Measurements from ENCODE around the gene PADI1.

Gene PADI1, protein sequence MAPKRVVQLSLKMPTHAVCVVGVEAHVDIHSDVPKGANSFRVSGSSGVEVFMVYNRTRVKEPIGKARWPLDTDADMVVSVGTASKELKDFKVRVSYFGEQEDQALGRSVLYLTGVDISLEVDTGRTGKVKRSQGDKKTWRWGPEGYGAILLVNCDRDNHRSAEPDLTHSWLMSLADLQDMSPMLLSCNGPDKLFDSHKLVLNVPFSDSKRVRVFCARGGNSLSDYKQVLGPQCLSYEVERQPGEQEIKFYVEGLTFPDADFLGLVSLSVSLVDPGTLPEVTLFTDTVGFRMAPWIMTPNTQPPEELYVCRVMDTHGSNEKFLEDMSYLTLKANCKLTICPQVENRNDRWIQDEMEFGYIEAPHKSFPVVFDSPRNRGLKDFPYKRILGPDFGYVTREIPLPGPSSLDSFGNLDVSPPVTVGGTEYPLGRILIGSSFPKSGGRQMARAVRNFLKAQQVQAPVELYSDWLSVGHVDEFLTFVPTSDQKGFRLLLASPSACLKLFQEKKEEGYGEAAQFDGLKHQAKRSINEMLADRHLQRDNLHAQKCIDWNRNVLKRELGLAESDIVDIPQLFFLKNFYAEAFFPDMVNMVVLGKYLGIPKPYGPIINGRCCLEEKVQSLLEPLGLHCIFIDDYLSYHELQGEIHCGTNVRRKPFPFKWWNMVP

DNA sequence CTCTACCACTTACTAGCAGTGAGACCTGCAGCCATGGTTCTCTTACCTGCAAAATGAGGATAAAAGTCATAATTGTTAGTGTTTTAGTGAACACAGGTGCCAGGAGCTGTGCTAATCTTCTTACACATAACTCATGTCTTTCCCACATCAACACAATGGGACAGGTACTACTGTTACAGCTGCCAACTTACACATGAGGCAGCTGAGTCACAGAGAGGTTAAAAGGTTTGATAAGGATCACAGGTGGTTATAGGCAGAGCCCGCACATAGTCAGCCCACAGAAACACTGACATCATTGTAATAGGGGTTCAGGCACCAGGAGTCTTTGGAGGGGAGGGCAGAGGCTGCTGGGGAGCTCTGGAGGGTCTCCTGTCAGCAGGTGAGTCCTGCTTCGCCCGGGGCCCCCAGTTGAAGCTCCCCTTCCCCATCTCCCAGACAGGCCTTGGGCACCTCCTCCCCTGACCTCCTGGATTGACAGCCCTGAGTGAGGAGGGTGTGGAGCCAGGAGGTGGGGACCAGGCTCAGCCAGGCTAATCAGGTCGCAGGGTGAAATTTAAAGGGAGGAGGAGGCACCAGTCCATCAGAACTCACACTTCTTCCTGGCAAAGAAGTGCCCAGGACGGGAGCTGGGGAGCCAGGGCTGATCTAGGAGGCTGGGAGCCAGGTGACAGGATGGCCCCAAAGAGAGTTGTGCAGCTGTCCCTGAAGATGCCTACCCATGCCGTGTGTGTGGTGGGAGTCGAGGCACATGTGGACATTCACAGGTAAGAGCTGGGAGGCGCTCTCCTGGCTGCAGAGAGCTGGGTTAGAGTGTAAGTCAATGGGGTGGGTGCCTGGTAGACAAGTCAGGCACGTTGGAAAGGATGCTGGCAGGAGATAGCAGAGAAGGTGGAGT lies at the start of gene PADI1:
TSS of gene PADI1 (plus strand) at position 583 of the 895 bp plus-strand sequence. CDS start at position 673, 90 bp downstream.
- Histone ChIP-seq H3K36me3 (ENCODE audit: control insufficient read depth, insufficient read depth, low read length, severe bottlenecking) (no peaks in the 10 kb centered on the region), H3K4me1 (ENCODE audit: control insufficient read depth, insufficient read depth, low read length) (no peaks in the 10 kb centered on the region), H3K9me3 (ENCODE audit: control insufficient read depth, low read length) (no peaks in the 10 kb centered on the region), H3K9ac (ENCODE audit: low read length) (no peak within 1 kb of the TSS), H3K4me3 (ENCODE audit: low read length) (no peak within 1 kb of the TSS), H3K27me3 (replicated peaks; ENCODE audit: control insufficient read depth, insufficient read depth, low read length) (peaks cover 70% of the 10 kb centered on the region)
- no peak for DNase-seq (ENCODE audit: low read depth)

- H3K9me3 ChIP-seq (ENCODE audit: control insufficient read depth, low read length), result peaks cover 44% of the 10 kb centered on the region
- peaks cover 20% of the 10 kb centered on the region for H3K27me3 ChIP-seq (replicated peaks; ENCODE audit: control insufficient read depth, insufficient read depth, low read length)
- no peak overlapping the region for H3K9ac ChIP-seq (ENCODE audit: low read length)
- H3K4me3 ChIP-seq (ENCODE audit: low read length), result no peak overlapping the region
- no peak for DNase-seq (ENCODE audit: low read depth)
- no peaks in the 10 kb centered on the region for H3K4me1 ChIP-seq (ENCODE audit: control insufficient read depth, insufficient read depth, low read length)
- no peaks in the 10 kb centered on the region for H3K36me3 ChIP-seq (ENCODE audit: control insufficient read depth, insufficient read depth, low read length, severe bottlenecking)
These were observed 49.5 kb upstream of the PADI1 start for GRCh38 chr1:17155257-17155920.

- no peak for DNase-seq (ENCODE audit: low read depth)
- Histone ChIP-seq H3K9ac (ENCODE audit: low read length) (no peak overlapping the region), H3K4me3 (ENCODE audit: low read length) (no peak overlapping the region)
These were observed 48.8 kb upstream of the PADI1 start for GRCh38 chr1:17156108-17156507.

DNA sequence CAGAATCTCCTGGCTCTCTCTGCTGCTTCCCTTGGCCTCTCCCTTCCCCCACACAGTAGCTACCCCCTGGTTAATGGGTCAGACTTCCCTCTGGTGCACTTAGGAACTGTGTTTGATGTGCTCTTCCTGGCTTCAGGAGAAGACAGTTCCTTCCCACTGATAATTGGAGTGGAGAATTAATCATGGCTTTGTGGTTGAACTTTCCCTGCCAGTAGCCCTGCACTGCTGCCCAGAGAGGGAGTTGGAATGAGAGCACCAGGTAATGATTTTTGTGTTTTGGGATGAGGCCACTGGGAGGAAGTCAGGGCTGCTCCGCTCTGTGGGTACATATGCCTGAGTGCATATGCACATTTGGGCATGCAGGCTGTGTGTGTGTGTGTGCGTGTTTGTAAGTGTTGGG lies 46.0 kb upstream of the PADI1 start:
- Histone ChIP-seq H3K9ac (ENCODE audit: low read length) (no peak overlapping the region), H3K4me1 (ENCODE audit: control insufficient read depth, insufficient read depth, low read length) (no peaks in the 10 kb centered on the region), H3K36me3 (ENCODE audit: control insufficient read depth, insufficient read depth, low read length, severe bottlenecking) (no peaks in the 10 kb centered on the region), H3K27me3 (replicated peaks; ENCODE audit: control insufficient read depth, insufficient read depth, low read length) (peaks cover 29% of the 10 kb centered on the region), H3K4me3 (ENCODE audit: low read length) (no peak overlapping the region), H3K9me3 (ENCODE audit: control insufficient read depth, low read length) (peaks cover 24% of the 10 kb centered on the region)
- no peak for DNase-seq (ENCODE audit: low read depth)

More at GRCh38 chr1:17156108-17156507, 48.8 kb upstream of the PADI1 start:
- Histone ChIP-seq H3K27me3 (replicated peaks; ENCODE audit: control insufficient read depth, insufficient read depth, low read length) (peaks cover 20% of the 10 kb centered on the region), H3K9me3 (ENCODE audit: control insufficient read depth, low read length) (peaks cover 44% of the 10 kb centered on the region), H3K4me1 (ENCODE audit: control insufficient read depth, insufficient read depth, low read length) (no peaks in the 10 kb centered on the region), H3K36me3 (ENCODE audit: control insufficient read depth, insufficient read depth, low read length, severe bottlenecking) (no peaks in the 10 kb centered on the region)

GRCh38 chr1:17161137-17161740 lies 43.7 kb upstream of the PADI1 start:
- Histone ChIP-seq H3K4me1 (ENCODE audit: control insufficient read depth, insufficient read depth, low read length) (no peaks in the 10 kb centered on the region), H3K27me3 (replicated peaks; ENCODE audit: control insufficient read depth, insufficient read depth, low read length) (peaks cover 37% of the 10 kb centered on the region), H3K4me3 (ENCODE audit: low read length) (no peak overlapping the region), H3K36me3 (ENCODE audit: control insufficient read depth, insufficient read depth, low read length, severe bottlenecking) (no peaks in the 10 kb centered on the region), H3K9me3 (ENCODE audit: control insufficient read depth, low read length) (peaks cover 3% of the 10 kb centered on the region), H3K9ac (ENCODE audit: low read length) (no peak overlapping the region)
- no peak for DNase-seq (ENCODE audit: low read depth)

GRCh38 chr1:17161926-17162800 lies 42.8 kb upstream of the PADI1 start:
- Histone ChIP-seq H3K9ac (ENCODE audit: low read length) (no peak overlapping the region), H3K9me3 (ENCODE audit: control insufficient read depth, low read length) (no peaks in the 10 kb centered on the region), H3K36me3 (ENCODE audit: control insufficient read depth, insufficient read depth, low read length, severe bottlenecking) (no peaks in the 10 kb centered on the region), H3K4me3 (ENCODE audit: low read length) (no peak overlapping the region), H3K4me1 (ENCODE audit: control insufficient read depth, insufficient read depth, low read length) (no peaks in the 10 kb centered on the region), H3K27me3 (replicated peaks; ENCODE audit: control insufficient read depth, insufficient read depth, low read length) (peaks cover 37% of the 10 kb centered on the region)
- DNase-seq (ENCODE audit: low read depth), result no peak

DNA sequence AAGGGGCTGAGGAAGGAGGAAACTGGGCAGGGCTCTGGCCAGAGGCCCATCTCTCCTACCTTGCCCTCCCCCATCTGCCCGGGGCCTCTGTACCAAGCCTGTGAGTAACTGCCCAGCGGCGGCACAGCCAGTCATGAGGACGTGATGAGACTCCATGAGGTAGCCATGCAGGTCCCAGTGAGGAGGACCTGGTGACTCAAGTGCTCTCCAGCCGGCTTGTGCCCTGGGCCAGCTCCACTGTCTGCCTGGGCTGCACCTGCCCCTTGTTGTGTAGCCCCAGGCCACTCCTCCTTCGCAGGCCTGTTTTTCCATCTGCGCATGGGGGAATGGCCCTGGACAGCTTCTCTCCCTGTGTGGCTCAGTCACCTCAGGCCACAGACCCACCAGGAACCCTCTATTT lies 42.0 kb upstream of the PADI1 start:
- H3K4me3 ChIP-seq (ENCODE audit: low read length), result no peak overlapping the region
- no peak overlapping the region for H3K9ac ChIP-seq (ENCODE audit: low read length)
- H3K9me3 ChIP-seq (ENCODE audit: control insufficient read depth, low read length), result no peaks in the 10 kb centered on the region
- peaks cover 37% of the 10 kb centered on the region for H3K27me3 ChIP-seq (replicated peaks; ENCODE audit: control insufficient read depth, insufficient read depth, low read length)
- H3K36me3 ChIP-seq (ENCODE audit: control insufficient read depth, insufficient read depth, low read length, severe bottlenecking), result no peaks in the 10 kb centered on the region
- H3K4me1 ChIP-seq (ENCODE audit: control insufficient read depth, insufficient read depth, low read length), result peaks cover 1% of the 10 kb centered on the region
- DNase-seq (ENCODE audit: low read depth), result no peak

DNA sequence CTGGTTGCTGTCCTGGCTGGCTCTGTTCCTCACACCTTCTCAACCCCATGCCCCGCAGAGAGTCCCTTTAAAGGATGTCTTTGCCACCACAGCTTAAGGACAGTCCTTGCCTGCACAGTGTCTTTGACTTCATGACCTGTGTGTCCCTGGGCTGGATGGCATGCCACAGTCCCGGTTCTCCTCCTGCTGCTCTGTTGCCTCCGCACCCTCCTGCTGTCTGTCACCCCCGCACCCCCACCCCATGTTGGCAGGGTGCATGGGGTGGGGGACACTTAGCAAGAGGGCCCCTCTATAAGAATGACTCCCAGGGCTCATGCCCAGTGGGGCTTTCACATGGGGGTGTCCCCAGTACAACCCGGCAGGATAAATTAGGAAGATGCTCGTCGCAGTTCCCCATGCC lies 41.6 kb upstream of the PADI1 start:
- H3K4me3 ChIP-seq (ENCODE audit: low read length), result no peak overlapping the region
- H3K9ac ChIP-seq (ENCODE audit: low read length), result no peak overlapping the region
- H3K27me3 ChIP-seq (replicated peaks; ENCODE audit: control insufficient read depth, insufficient read depth, low read length), result peaks cover 37% of the 10 kb centered on the region
- no peak for DNase-seq (ENCODE audit: low read depth)
- H3K4me1 ChIP-seq (ENCODE audit: control insufficient read depth, insufficient read depth, low read length), result peaks cover 5% of the 10 kb centered on the region
- H3K36me3 ChIP-seq (ENCODE audit: control insufficient read depth, insufficient read depth, low read length, severe bottlenecking), result no peaks in the 10 kb centered on the region
- no peaks in the 10 kb centered on the region for H3K9me3 ChIP-seq (ENCODE audit: control insufficient read depth, low read length)

DNA sequence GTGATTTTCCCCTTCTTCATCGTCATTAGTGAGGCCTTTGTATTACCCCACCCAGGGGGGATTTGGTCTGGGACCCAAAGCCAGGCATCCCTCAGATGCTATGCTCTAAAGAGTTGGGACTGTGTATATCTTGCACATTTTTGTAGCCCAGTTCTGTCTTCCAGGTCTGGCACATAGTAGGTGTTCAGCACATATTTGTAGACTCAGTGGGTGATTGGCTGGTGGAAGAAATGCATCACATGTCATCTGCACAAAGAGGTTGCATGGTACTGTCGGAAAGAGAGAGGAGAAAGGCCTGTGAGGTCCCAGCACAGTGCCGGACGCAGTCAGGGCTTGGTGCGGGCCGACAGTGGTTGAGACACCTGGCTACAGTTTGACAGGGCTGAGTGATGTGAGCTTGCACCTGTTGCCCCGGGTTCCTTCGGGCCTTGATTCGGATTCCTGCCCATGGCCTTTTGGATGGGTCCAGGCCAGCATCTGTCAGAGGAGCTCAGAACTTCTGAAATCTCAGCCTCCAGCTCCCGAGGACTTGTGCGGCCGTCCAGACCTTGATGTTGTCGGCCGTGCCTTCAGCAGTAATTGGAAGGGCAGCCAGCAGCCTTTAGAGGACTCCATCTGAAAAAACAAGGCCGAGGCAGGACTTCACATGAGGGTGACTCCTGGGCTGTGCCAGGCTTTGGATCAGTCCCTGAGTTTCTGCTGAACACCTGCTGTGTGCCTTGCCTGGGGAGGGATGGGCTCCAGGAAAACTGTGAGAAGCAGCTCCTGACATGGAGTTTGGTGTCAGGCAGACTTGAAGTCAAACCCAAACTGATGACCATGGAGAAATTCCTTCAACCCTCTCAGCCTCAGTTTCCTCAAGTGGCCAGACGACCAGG lies 40.9 kb upstream of the PADI1 start:
- DNase-seq (ENCODE audit: low read depth), result no peak
- Histone ChIP-seq H3K9me3 (ENCODE audit: control insufficient read depth, low read length) (no peaks in the 10 kb centered on the region), H3K36me3 (ENCODE audit: control insufficient read depth, insufficient read depth, low read length, severe bottlenecking) (no peaks in the 10 kb centered on the region), H3K4me3 (ENCODE audit: low read length) (no peak overlapping the region), H3K9ac (ENCODE audit: low read length) (no peak overlapping the region), H3K27me3 (replicated peaks; ENCODE audit: control insufficient read depth, insufficient read depth, low read length) (peaks cover 31% of the 10 kb centered on the region), H3K4me1 (ENCODE audit: control insufficient read depth, insufficient read depth, low read length) (peaks cover 11% of the 10 kb centered on the region)

Measured in adipocyte (in vitro differentiated cells).